ENCODE results near the gene RRBP1.

Gene RRBP1

DNA sequence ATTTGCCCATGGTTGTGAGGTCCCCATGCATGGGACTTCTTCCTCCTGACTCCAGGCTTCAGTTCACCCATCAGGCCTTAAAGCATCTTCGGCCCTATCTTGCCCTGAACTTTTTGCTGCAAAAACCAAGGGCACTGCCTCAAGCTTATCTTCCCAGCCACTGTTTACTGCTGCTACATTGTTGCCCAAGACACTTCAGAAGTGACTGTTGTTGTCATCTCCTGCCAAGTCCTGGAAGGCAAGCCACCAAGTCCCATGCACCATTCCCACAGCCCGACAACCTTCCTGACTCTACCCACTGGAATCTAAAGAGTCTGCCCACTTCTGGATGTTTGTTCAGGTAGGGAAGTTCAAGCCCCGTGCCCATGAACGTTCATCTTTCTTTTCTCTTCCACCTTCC is 30.2 kb upstream of the RRBP1 start:
- Histone ChIP-seq H3K4me1 (ENCODE audit: insufficient read depth, low read length, poor library complexity, severe bottlenecking) (no peaks in the 10 kb centered on the region), H2AFZ (ENCODE audit: low read length) (no peak overlapping the region), H3F3A (ENCODE audit: low read depth) (no peaks in the 10 kb centered on the region), H3K27me3 (ENCODE audit: insufficient read depth, low read length, poor library complexity, severe bottlenecking) (no peaks in the 10 kb centered on the region), H3K9ac (ENCODE audit: low read depth, low read length, poor library complexity, severe bottlenecking) (no peak overlapping the region), H3K4me3 (ENCODE audit: low read length, poor library complexity, severe bottlenecking) (no peak overlapping the region), H3K36me3 (ENCODE audit: insufficient read depth, low read length) (no peaks in the 10 kb centered on the region), H3K4me2 (ENCODE audit: low read depth, low read length, poor library complexity, severe bottlenecking) (no peak overlapping the region), H3K79me2 (ENCODE audit: insufficient read depth, low read length) (no peaks in the 10 kb centered on the region), H3K9me2 (replicated peaks; ENCODE audit: low read depth, low read length) (no peaks in the 10 kb centered on the region), H4K20me1 (ENCODE audit: insufficient read depth, low read length, poor library complexity, severe bottlenecking) (no peaks in the 10 kb centered on the region), H3K9me3 (ENCODE audit: insufficient read depth, low read depth, low read length) (no peaks in the 10 kb centered on the region)
- no peak for TF ChIP-seq CTCF (conservative IDR thresholded peaks at IDR 0.05; ENCODE audit: low read length)
- no peak for TF ChIP-seq EZH2phosphoT487 (IDR thresholded peaks at IDR 0.05; ENCODE audit: borderline replicate concordance)

DNA sequence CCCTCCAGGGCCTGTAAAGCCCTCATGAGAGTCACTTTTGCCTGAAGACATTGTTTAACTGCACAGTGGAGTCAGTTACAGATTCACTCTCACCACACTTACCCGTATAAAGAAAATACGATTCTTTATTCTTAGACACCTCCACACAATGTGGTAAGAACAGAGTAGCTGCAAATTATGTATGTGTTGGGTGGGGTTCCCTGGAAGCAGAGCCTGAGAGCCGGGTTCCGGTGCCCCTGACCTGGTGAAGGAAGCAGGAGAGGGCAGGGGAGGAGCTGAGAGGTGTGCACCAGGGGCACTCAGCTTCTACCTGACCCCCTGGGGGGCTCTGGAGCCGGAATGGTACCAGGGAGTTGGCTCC is 29.2 kb upstream of the RRBP1 start:
- Histone ChIP-seq H3K9ac (ENCODE audit: low read depth, low read length, poor library complexity, severe bottlenecking) (no peak overlapping the region), H3K36me3 (ENCODE audit: insufficient read depth, low read length) (no peaks in the 10 kb centered on the region), H4K20me1 (ENCODE audit: insufficient read depth, low read length, poor library complexity, severe bottlenecking) (no peaks in the 10 kb centered on the region), H3K9me3 (ENCODE audit: insufficient read depth, low read depth, low read length) (no peaks in the 10 kb centered on the region), H3K27me3 (ENCODE audit: insufficient read depth, low read length, poor library complexity, severe bottlenecking) (no peaks in the 10 kb centered on the region), H3K4me2 (ENCODE audit: low read depth, low read length, poor library complexity, severe bottlenecking) (no peak overlapping the region), H3F3A (ENCODE audit: low read depth) (no peaks in the 10 kb centered on the region), H3K9me2 (replicated peaks; ENCODE audit: low read depth, low read length) (no peaks in the 10 kb centered on the region), H2AFZ (ENCODE audit: low read length) (no peak overlapping the region), H3K4me3 (ENCODE audit: low read length, poor library complexity, severe bottlenecking) (no peak overlapping the region), H3K4me1 (ENCODE audit: insufficient read depth, low read length, poor library complexity, severe bottlenecking) (no peaks in the 10 kb centered on the region), H3K79me2 (ENCODE audit: insufficient read depth, low read length) (no peaks in the 10 kb centered on the region)
- TF ChIP-seq EZH2phosphoT487 (IDR thresholded peaks at IDR 0.05; ENCODE audit: borderline replicate concordance) (no peak), CTCF (conservative IDR thresholded peaks at IDR 0.05; ENCODE audit: low read length) (no peak)

DNA sequence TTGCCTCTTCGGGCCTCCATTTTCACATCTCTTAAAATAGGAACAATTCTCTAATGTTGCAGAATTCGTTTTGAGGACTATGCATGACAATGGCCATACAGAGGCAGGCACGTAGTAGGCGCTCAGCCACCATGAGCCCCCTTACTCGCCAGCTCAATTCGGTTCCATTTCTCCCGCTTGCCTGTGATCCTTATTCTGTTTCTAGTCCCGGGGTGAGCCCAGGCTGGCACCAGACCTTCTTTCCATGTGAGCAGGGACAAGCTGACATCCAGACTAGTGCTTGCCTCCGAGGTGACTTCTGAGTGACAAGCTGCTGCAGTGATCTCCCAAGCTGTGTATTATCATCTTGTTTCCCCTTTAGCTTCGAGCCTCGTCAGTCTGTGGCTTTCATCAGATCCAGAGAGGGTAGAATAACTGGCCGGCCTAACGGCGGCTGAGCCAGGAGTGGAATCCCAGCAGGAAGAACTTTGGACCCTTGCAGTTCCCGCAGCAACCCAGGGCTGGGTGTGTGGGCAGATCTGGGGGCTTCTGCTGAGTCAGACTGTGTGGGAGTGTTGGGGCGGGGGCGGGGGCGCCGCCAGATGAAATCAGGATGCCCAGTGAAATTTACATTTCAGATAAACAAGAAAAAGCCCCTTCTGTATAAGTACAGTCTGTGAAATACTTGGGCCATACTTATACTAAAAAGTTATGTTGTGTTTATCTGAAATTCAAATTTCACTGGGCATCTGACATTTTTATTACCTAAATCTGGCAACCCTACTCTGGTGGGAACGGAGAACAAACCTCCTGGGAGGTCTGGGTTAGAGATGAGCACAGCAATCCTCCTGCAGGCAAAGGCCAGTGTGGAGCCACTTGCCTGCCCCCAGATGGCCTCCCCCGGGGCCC is 28.6 kb upstream of the RRBP1 start:
- H3K9me3 ChIP-seq (ENCODE audit: insufficient read depth, low read depth, low read length): no peaks in the 10 kb centered on the region
- H3K36me3 ChIP-seq (ENCODE audit: insufficient read depth, low read length): no peaks in the 10 kb centered on the region
- no peaks in the 10 kb centered on the region for H3F3A ChIP-seq (ENCODE audit: low read depth)
- H3K4me1 ChIP-seq (ENCODE audit: insufficient read depth, low read length, poor library complexity, severe bottlenecking): no peaks in the 10 kb centered on the region
- H3K27me3 ChIP-seq (ENCODE audit: insufficient read depth, low read length, poor library complexity, severe bottlenecking): no peaks in the 10 kb centered on the region
- no peaks in the 10 kb centered on the region for H4K20me1 ChIP-seq (ENCODE audit: insufficient read depth, low read length, poor library complexity, severe bottlenecking)
- H3K9me2 ChIP-seq (replicated peaks; ENCODE audit: low read depth, low read length): no peaks in the 10 kb centered on the region
- no peak overlapping the region for H3K9ac ChIP-seq (ENCODE audit: low read depth, low read length, poor library complexity, severe bottlenecking)
- TF ChIP-seq EZH2phosphoT487 (IDR thresholded peaks at IDR 0.05; ENCODE audit: borderline replicate concordance): no peak
- TF ChIP-seq CTCF (conservative IDR thresholded peaks at IDR 0.05; ENCODE audit: low read length): no peak
- no peak overlapping the region for H3K4me2 ChIP-seq (ENCODE audit: low read depth, low read length, poor library complexity, severe bottlenecking)
- H2AFZ ChIP-seq (ENCODE audit: low read length): no peak overlapping the region
- H3K4me3 ChIP-seq (ENCODE audit: low read length, poor library complexity, severe bottlenecking): no peak overlapping the region
- no peaks in the 10 kb centered on the region for H3K79me2 ChIP-seq (ENCODE audit: insufficient read depth, low read length)
